K562 (cell line): Measurements from ENCODE around the gene MAML1. TPM values are rescaled to one million over a fixed set of nuclear protein-coding genes. Genes with fewer than 3 reads are reported as not detected.

ENCODE experiments used
- ATAC-seq: fragments of 200-7000 bp; cut with Tn5 transposase; 3 replicates; pipeline ENCODE4 v1.9.1; 2020; ENCODE audit warnings: moderate library complexity
- BruUV-seq: library from RNA; stranded (reverse); fragments of 400-500 nt; replicated peaks from 2 replicates; lab custom pipeline; 2021; lab: Mats Ljungman, UMichigan
- CTCF ChIA-PET: fragments of 300-600 bp; formaldehyde crosslinking; extraction: SDS; loops from one replicate; lab custom pipeline; 2021; ENCODE audit warnings: low intra/inter-chr PET ratio; lab: Yijun Ruan, JAX
- POLR2A ChIA-PET: fragments of 300-600, 350-650 bp; sonication (Branson Sonifier 250); formaldehyde crosslinking; extraction: SDS; loops from one replicate; lab custom pipeline; 2021; ENCODE audit warnings: antibody characterized with exemption, inconsistent platforms; lab: Yijun Ruan, JAX
- DNase-seq, 4 experiments: peaks; one replicate each; pipeline versions ENCODE4 v3.0.0 to v3.0.0-alpha.2; 2011 to 2018; ENCODE audit warnings: low spot score in 3 of 4, mixed read lengths in 3 of 4; ENCODE audit errors: extremely low read depth in 1 of 4
- FAIRE-seq: peaks from 2 replicates; lab custom pipeline; 2011; peaks lifted over from hg19 to GRCh38; lab: Jason Lieb, UNC
- H2AFZ ChIP-seq: 2 replicates; pipeline ENCODE4 v1.6.0; 2011; ENCODE audit warnings: low read depth, low read length, control low read depth, inconsistent platforms
- H3K27ac ChIP-seq: fragments of 200-600 bp; 3 replicates; pipeline ENCODE4 v1.8.0; 2011; ENCODE audit warnings: low read depth, mild to moderate bottlenecking, control low read depth, inconsistent platforms, low read length, moderate library complexity, mixed read lengths; ENCODE audit errors: extremely low read depth
- H3K27me3 ChIP-seq, 2 experiments: fragments of 300-600 bp in 1 of 2; 2 replicates in 1 of 2; 3 replicates in 1 of 2; pipeline versions ENCODE4 v1.6.0 to v1.8.0; 2011; ENCODE audit warnings: inconsistent platforms in 2 of 2, low read length in 2 of 2, mild to moderate bottlenecking in 1 of 2, mixed read lengths in 1 of 2, moderate library complexity in 1 of 2; ENCODE audit not compliant: control insufficient read depth in 2 of 2, insufficient read depth in 2 of 2
- H3K36me3 ChIP-seq: fragments of 300-600 bp; 3 replicates; pipeline ENCODE4 v1.8.0; 2011; ENCODE audit warnings: mild to moderate bottlenecking, low read length, inconsistent platforms; ENCODE audit not compliant: control insufficient read depth, insufficient read depth
- H3K4me1 ChIP-seq, 2 experiments: fragments of 200-600 bp in 1 of 2; replicated peaks in 1 of 2; 2 replicates in 1 of 2; 3 replicates in 1 of 2; pipeline versions ENCODE4 v1.5.1 to v1.8.0; 2011; ENCODE audit warnings: inconsistent platforms in 2 of 2, low read length in 2 of 2, mild to moderate bottlenecking in 1 of 2, mixed read lengths in 1 of 2, moderate library complexity in 1 of 2; ENCODE audit not compliant: control insufficient read depth in 2 of 2, insufficient read depth in 2 of 2
- H3K4me2 ChIP-seq: 2 replicates; pipeline ENCODE4 v1.6.1; 2011; ENCODE audit warnings: low read length, control low read depth, inconsistent platforms, mixed read lengths; ENCODE audit not compliant: insufficient read depth
- H3K4me3 ChIP-seq: fragments of 200-600 bp; sonication (generic), shearing (Covaris generic); 2 replicates; pipeline ENCODE4 v1.5.1; 2016; ENCODE audit warnings: control low read depth, inconsistent platforms
- H3K79me2 ChIP-seq: fragments of 200-600 bp; 3 replicates; pipeline ENCODE4 v1.8.0; 2011; ENCODE audit warnings: low read length, inconsistent platforms; ENCODE audit not compliant: control insufficient read depth, insufficient read depth
- H3K9ac ChIP-seq, 2 experiments: 2 replicates each; pipeline versions ENCODE4 v1.6.0 to v1.6.1; 2011; ENCODE audit warnings: low read depth in 2 of 2, low read length in 2 of 2, control low read depth in 1 of 2, inconsistent platforms in 1 of 2, mild to moderate bottlenecking in 1 of 2, mixed read lengths in 1 of 2; ENCODE audit not compliant: insufficient read depth in 1 of 2
- H3K9me1 ChIP-seq: one replicate; pipeline ENCODE4 v1.6.0; 2011; ENCODE audit warnings: inconsistent platforms, mild to moderate bottlenecking, low read length, moderate library complexity; ENCODE audit not compliant: control insufficient read depth, insufficient read depth
- H3K9me3 ChIP-seq: replicated peaks from 2 replicates; pipeline ENCODE4 v1.5.1; 2011; ENCODE audit warnings: low read depth, low read length, inconsistent platforms; ENCODE audit not compliant: control insufficient read depth, insufficient read depth
- H4K20me1 ChIP-seq: replicated peaks from 2 replicates; pipeline ENCODE4 v1.6.1; 2011; ENCODE audit warnings: low read length, inconsistent platforms, mixed read lengths; ENCODE audit not compliant: control insufficient read depth, insufficient read depth
- E2F3 ChIP-seq: fragments of 250-450 bp; sonication (Bioruptor Pico); IDR thresholded peaks from 2 replicates; pipeline ENCODE4 v1.4.0; 2020; ENCODE audit warnings: mild to moderate bottlenecking
- MAFF ChIP-seq: IDR thresholded peaks from 2 replicates; pipeline ENCODE4 v1.6.1; 2012; ENCODE audit warnings: low read length, improper control_type of control experiment
- MEIS2 ChIP-seq: fragments of 450-650 bp; IDR thresholded peaks from 2 replicates; pipeline ENCODE4 v1.6.1; 2014; ENCODE audit warnings: mild to moderate bottlenecking; ENCODE audit not compliant: partially characterized antibody
- NCOA1 ChIP-seq: fragments of 450-650 bp; IDR thresholded peaks from 2 replicates; pipeline ENCODE4 v1.6.1; 2016; ENCODE audit warnings: low read depth
- RBM22 ChIP-seq: fragments of 200-400 bp; formaldehyde crosslinking; IDR thresholded peaks from 2 replicates; pipeline ENCODE4 v1.6.1; 2018; ENCODE audit warnings: low read length, low read depth; ENCODE audit not compliant: poor library complexity, severe bottlenecking
- SMARCC2 ChIP-seq: fragments of 450-650 bp; IDR thresholded peaks from 2 replicates; pipeline ENCODE4 v1.6.1; 2017; ENCODE audit warnings: antibody characterized with exemption, moderate library complexity, mild to moderate bottlenecking, low read depth
- WGBS: fragments of 100-300 bp; shearing (Covaris generic); methylation state at CpG from one replicate; pipeline ENCODE4 v1.1.6; 2016; ENCODE audit warnings: low coverage, mixed read lengths; ENCODE audit not compliant: insufficient coverage; ENCODE audit errors: missing lambda C conversion rate; 5-methylcytosine and 5-hydroxymethylcytosine counted together
- in situ Hi-C: fragments of 300-500 bp; cut with MboI; formaldehyde crosslinking; loops from 4 replicates; pipeline ENCODE4 v1.15.0; 2018; ENCODE audit warnings: inconsistent platforms, mixed read lengths
- intact Hi-C: fragments of 100-400 bp; cut with micrococcal nuclease; formaldehyde crosslinking; loops from 2 replicates; pipeline ENCODE4 v1.14.2; 2022
- polyA plus RNA-seq, 8 experiments: library from polyadenylated mRNA; depleted of rRNA in 4 of 8; stranded (reverse) in 5 of 8; unstranded in 3 of 8; fragments of >200 nt; fragmentation: Nextera tagmentation in 2 of 8; fragmentation: Illumina TruSeq in 1 of 8; extraction: Ambion mirVana in 2 of 8; extraction: Trizol in 1 of 8; gene quantifications; 2 replicates each; pipeline versions ENCODE4 v1.2.1 to v1.2.3, GENCODE V29; 2011 to 2014; ENCODE audit warnings: inconsistent platforms in 1 of 8, missing spikeins in 1 of 8
- total RNA-seq, 7 experiments: library from RNA; depleted of rRNA in 6 of 7; stranded (reverse); fragments of >200 nt in 6 of 7; fragmentation: Illumina TruSeq in 2 of 7; extraction: Trizol in 2 of 7; gene quantifications; 2 replicates each; pipeline versions ENCODE4 v1.2.1 to v1.2.3, GENCODE V29; 2011 to 2021; ENCODE audit warnings: low replicate concordance in 1 of 7
- TF ChIP-seq, protein P1 (sequence below), 2 experiments: fragments of 450-650 bp; formaldehyde crosslinking in 1 of 2; IDR thresholded peaks; 2 replicates each; pipeline versions ENCODE4 v1.4.0 to v1.6.1; 2014 to 2020; ENCODE audit warnings: mild to moderate bottlenecking in 2 of 2, borderline replicate concordance in 1 of 2, low read depth in 1 of 2
- TF ChIP-seq, protein P2 (sequence below): fragments of 450-650 bp; formaldehyde crosslinking; IDR thresholded peaks from 2 replicates; pipeline ENCODE4 v1.4.0; 2022; ENCODE audit warnings: mild to moderate bottlenecking, moderate library complexity
- TF ChIP-seq, protein P3 (sequence below): fragments of 250-450 bp; sonication (Bioruptor Pico); IDR thresholded peaks from 2 replicates; pipeline ENCODE4 v1.5.0; 2021
- TF ChIP-seq, protein P4 (sequence below): fragments of 250-450 bp; sonication (Bioruptor Pico); IDR thresholded peaks from 2 replicates; pipeline ENCODE4 v1.4.0; 2020; ENCODE audit warnings: mild to moderate bottlenecking

The MAML1 gene
- total and polyA plus RNA-seq, 9 of the 15 experiments (the other 6 are each of a cell fraction or from before 2014, with no cell fraction given), result 0.32 to 18.4 (median 7.0) TPM

DNA sequence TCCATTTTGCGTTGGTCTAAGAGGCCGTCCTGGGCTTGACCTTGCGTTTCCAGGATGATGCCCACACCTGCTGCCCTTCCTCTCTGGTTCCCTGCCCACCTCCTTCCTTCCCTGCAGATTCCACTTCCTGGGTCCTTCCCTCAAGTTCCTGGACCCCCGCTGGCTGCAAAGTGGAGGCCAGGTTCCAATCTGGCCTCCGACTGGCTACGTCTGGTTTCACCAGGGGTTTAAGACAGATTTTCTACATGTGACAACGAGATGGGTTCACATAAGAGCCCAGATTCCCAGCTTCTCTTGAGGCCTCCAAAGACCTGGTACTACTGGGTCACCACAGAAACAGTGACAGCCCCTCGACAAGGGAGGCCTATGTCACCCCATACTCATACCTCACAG lies 71.9 kb downstream of the MAML1 start:
- no peaks in the 10 kb centered on the region for H4K20me1 ChIP-seq
- H3K9me3 ChIP-seq, result no peaks in the 10 kb centered on the region
- H3K9me1 ChIP-seq, result peaks cover 6% of the 10 kb centered on the region
- H3K79me2 ChIP-seq, result peaks cover 46% of the 10 kb centered on the region
- ChIA-PET CTCF (no interaction called here), POLR2A (interaction anchor here (0.5 kb wide), 1 partner anchor 541 kb away, joined by 4 read pairs; no protein-coding TSS in a partner anchor)
- H3K4me3 ChIP-seq, result peak overlapping the region; percentile 76; the same call in 1 of the 2 replicates
- no peak overlapping the region for H2AFZ ChIP-seq
- H3K4me2 ChIP-seq, result peak overlapping the region; percentile 83
- BruUV-seq, result no TSS peak
- H3K4me1 ChIP-seq, result peaks cover 23 to 75% of the 10 kb centered on the region in 2 experiments
- no peaks in the 10 kb centered on the region for H3K27me3 ChIP-seq
- DNase-seq (no peak), ATAC-seq (no peak), FAIRE-seq (peak; percentile 49)
- WGBS, result 75% methylated on average over 8 of the region's 8 CpGs
- H3K9ac ChIP-seq, result peak overlapping the region; percentile 84 to 91; a peak in 3 of 4 replicates
- in situ Hi-C loops, result no loop called here
- H3K27ac ChIP-seq, result no peak overlapping the region; the same call in 2 of the 3 replicates
- intact Hi-C loops, result loop anchor here (2.0 kb wide), 1 partner anchor 14 kb away; no protein-coding TSS in a partner anchor
- peaks cover 47% of the 10 kb centered on the region; the same call in 2 of the 3 replicates for H3K36me3 ChIP-seq
- TF ChIP-seq, protein P1, sequence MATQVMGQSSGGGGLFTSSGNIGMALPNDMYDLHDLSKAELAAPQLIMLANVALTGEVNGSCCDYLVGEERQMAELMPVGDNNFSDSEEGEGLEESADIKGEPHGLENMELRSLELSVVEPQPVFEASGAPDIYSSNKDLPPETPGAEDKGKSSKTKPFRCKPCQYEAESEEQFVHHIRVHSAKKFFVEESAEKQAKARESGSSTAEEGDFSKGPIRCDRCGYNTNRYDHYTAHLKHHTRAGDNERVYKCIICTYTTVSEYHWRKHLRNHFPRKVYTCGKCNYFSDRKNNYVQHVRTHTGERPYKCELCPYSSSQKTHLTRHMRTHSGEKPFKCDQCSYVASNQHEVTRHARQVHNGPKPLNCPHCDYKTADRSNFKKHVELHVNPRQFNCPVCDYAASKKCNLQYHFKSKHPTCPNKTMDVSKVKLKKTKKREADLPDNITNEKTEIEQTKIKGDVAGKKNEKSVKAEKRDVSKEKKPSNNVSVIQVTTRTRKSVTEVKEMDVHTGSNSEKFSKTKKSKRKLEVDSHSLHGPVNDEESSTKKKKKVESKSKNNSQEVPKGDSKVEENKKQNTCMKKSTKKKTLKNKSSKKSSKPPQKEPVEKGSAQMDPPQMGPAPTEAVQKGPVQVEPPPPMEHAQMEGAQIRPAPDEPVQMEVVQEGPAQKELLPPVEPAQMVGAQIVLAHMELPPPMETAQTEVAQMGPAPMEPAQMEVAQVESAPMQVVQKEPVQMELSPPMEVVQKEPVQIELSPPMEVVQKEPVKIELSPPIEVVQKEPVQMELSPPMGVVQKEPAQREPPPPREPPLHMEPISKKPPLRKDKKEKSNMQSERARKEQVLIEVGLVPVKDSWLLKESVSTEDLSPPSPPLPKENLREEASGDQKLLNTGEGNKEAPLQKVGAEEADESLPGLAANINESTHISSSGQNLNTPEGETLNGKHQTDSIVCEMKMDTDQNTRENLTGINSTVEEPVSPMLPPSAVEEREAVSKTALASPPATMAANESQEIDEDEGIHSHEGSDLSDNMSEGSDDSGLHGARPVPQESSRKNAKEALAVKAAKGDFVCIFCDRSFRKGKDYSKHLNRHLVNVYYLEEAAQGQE (IDR thresholded peaks at IDR 0.05; ENCODE audit: borderline replicate concordance), result peak; percentile 9; the same call in 1 of the 2 replicates
- TF ChIP-seq, protein P1 (CRISPR knock-in tag; IDR thresholded peaks at IDR 0.05; ENCODE audit: low read depth), result no peak
- TF ChIP-seq, protein P2, sequence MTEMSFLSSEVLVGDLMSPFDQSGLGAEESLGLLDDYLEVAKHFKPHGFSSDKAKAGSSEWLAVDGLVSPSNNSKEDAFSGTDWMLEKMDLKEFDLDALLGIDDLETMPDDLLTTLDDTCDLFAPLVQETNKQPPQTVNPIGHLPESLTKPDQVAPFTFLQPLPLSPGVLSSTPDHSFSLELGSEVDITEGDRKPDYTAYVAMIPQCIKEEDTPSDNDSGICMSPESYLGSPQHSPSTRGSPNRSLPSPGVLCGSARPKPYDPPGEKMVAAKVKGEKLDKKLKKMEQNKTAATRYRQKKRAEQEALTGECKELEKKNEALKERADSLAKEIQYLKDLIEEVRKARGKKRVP (CRISPR knock-in tag), result no peak
- no peak for TF ChIP-seq MAFF
- TF ChIP-seq NCOA1, result no peak
- no peak for TF ChIP-seq SMARCC2
- TF ChIP-seq MEIS2, result no peak
- no peak for TF ChIP-seq RBM22
- no peak for TF ChIP-seq E2F3 (CRISPR knock-in tag)
- TF ChIP-seq, protein P3, sequence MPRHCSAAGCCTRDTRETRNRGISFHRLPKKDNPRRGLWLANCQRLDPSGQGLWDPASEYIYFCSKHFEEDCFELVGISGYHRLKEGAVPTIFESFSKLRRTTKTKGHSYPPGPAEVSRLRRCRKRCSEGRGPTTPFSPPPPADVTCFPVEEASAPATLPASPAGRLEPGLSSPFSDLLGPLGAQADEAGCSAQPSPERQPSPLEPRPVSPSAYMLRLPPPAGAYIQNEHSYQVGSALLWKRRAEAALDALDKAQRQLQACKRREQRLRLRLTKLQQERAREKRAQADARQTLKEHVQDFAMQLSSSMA (CRISPR knock-in tag), result no peak
- TF ChIP-seq, protein P4, sequence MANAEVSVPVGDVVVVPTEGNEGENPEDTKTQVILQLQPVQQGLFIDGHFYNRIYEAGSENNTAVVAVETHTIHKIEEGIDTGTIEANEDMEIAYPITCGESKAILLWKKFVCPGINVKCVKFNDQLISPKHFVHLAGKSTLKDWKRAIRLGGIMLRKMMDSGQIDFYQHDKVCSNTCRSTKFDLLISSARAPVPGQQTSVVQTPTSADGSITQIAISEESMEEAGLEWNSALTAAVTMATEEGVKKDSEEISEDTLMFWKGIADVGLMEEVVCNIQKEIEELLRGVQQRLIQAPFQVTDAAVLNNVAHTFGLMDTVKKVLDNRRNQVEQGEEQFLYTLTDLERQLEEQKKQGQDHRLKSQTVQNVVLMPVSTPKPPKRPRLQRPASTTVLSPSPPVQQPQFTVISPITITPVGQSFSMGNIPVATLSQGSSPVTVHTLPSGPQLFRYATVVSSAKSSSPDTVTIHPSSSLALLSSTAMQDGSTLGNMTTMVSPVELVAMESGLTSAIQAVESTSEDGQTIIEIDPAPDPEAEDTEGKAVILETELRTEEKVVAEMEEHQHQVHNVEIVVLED (CRISPR knock-in tag), result no peak
